ENCODE data around the gene TRIM10.
A peak's percentile ranks its signal among the peaks of the same experiment; 100 is the strongest.

Gene TRIM10

GRCh38 chr6:30130887-30131862, 29.8 kb downstream of the TRIM10 start:
- peak; percentile 99 for TF ChIP-seq CTCF (IDR thresholded peaks at IDR 0.05; ENCODE audit: control extremely low read depth, extremely low read depth, low read depth, missing control alignments)
- peak; percentile 85 for DNase-seq (ENCODE audit: extremely low spot score)
- ChIA-PET CTCF (interaction anchor here (0.7 to 10.1 kb wide), 52 partner anchors 9 to 478 kb away, joined by 3 to 313 read pairs (median 4); partner anchors contain the start of genes POLR1H, PPP1R11 and TRIM31), POLR2A (interaction anchor here (1.3 kb wide), 1 partner anchor 29 kb away, joined by 3 read pairs; no protein-coding TSS in a partner anchor)

GRCh38 chr6:30130179-30130679, 30.8 kb downstream of the TRIM10 start:
- TF ChIP-seq CTCF (IDR thresholded peaks at IDR 0.05; ENCODE audit: control extremely low read depth, extremely low read depth, low read depth, missing control alignments) = no peak
- POLR2A ChIA-PET = no interaction called here
- CTCF ChIA-PET = interaction anchor here (0.8 to 10.1 kb wide), 29 partner anchors 8 to 477 kb away, joined by 3 to 313 read pairs (median 6); partner anchors contain the start of genes POLR1H, PPP1R11 and TRIM31
- no peak for DNase-seq (ENCODE audit: extremely low spot score)

- no peak for TF ChIP-seq CTCF (IDR thresholded peaks at IDR 0.05; ENCODE audit: control extremely low read depth, extremely low read depth, low read depth, missing control alignments)
- POLR2A ChIA-PET = no interaction called here
- CTCF ChIA-PET = interaction anchor here (1.3 to 10.1 kb wide), 12 partner anchors 9 to 476 kb away, joined by 4 to 313 read pairs (median 10); partner anchors contain the start of genes PPP1R11 and TRIM31
- no peak for DNase-seq (ENCODE audit: extremely low spot score)
These were observed 31.5 kb downstream of the TRIM10 start for GRCh38 chr6:30129265-30130178.

GRCh38 chr6:30127238-30128093, 33.5 kb downstream of the TRIM10 start:
- ChIA-PET POLR2A (no interaction called here), CTCF (interaction anchor here (1.0 to 2.0 kb wide), 3 partner anchors 16 to 25 kb away, joined by 3 to 14 read pairs (median 5); no protein-coding TSS in a partner anchor)
- DNase-seq (ENCODE audit: extremely low spot score) = no peak
- TF ChIP-seq CTCF (IDR thresholded peaks at IDR 0.05; ENCODE audit: control extremely low read depth, extremely low read depth, low read depth, missing control alignments) = no peak

GRCh38 chr6:30122515-30122914, 38.5 kb downstream of the TRIM10 start:
- POLR2A ChIA-PET = no interaction called here
- CTCF ChIA-PET = interaction anchor here (1.2 to 3.1 kb wide), 4 partner anchors 10 to 45 kb away, joined by 3 to 23 read pairs (median 6); no protein-coding TSS in a partner anchor
- no peak for DNase-seq (ENCODE audit: extremely low spot score)
- no peak for TF ChIP-seq CTCF (IDR thresholded peaks at IDR 0.05; ENCODE audit: control extremely low read depth, extremely low read depth, low read depth, missing control alignments)
